GM12865 (cell line): Measurements from ENCODE around the gene OAT.

Experiments used
- DNase-seq: peaks from one replicate; pipeline ENCODE4 v3.0.0; 2010; ENCODE audit warnings: low read depth
- H3K4me3 ChIP-seq: 2 replicates; pipeline ENCODE4 v1.5.1; 2011; ENCODE audit warnings: mild to moderate bottlenecking, low read depth, low read length, control low read depth
- TF ChIP-seq, protein P1 (sequence below): IDR thresholded peaks from 2 replicates; pipeline ENCODE4 v1.5.1; 2011; ENCODE audit warnings: low read length, control low read depth, low read depth, inconsistent platforms; ENCODE audit not compliant: insufficient read depth; ENCODE audit errors: missing control alignments

The OAT gene

DNA sequence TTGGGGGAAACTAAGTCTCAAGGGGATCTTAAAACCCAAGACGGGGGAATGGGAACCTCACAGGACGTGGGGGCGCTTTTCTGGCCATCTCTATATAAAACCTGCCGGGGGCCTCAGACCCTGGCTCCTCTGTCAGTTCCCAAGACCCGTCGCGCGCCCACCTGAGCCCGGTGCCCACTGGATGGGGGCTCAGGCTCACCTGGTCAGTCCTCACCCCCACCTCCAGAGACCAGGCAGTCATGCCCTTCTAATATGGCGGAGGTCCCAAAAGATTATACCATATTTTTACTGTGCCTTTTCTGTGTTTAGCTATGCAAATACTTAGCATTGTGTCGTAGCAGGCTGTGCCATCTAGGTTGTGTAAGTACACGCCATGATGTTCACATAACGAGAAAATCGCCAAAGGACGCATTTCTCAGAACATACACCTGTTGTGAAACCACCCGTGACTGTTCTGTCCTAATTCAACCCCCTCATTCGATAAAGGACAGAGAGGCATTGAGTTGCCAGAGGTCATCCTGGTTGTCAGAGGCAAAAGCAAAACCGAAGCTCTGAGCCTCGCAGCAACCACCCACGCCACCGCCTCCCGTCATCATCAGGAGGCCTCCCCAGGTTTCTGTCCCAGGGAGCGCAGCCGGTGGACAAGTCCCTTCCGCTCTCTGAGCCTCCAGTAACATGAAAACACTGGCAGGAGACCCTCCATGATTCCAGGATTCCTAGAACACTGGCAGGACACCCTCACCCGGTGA is 28.9 kb downstream of the OAT start:
- TF ChIP-seq, protein P1, sequence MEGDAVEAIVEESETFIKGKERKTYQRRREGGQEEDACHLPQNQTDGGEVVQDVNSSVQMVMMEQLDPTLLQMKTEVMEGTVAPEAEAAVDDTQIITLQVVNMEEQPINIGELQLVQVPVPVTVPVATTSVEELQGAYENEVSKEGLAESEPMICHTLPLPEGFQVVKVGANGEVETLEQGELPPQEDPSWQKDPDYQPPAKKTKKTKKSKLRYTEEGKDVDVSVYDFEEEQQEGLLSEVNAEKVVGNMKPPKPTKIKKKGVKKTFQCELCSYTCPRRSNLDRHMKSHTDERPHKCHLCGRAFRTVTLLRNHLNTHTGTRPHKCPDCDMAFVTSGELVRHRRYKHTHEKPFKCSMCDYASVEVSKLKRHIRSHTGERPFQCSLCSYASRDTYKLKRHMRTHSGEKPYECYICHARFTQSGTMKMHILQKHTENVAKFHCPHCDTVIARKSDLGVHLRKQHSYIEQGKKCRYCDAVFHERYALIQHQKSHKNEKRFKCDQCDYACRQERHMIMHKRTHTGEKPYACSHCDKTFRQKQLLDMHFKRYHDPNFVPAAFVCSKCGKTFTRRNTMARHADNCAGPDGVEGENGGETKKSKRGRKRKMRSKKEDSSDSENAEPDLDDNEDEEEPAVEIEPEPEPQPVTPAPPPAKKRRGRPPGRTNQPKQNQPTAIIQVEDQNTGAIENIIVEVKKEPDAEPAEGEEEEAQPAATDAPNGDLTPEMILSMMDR: no peak
- no peak overlapping the region; the same call in 1 of the 2 replicates for H3K4me3 ChIP-seq
- DNase-seq: no peak

DNA sequence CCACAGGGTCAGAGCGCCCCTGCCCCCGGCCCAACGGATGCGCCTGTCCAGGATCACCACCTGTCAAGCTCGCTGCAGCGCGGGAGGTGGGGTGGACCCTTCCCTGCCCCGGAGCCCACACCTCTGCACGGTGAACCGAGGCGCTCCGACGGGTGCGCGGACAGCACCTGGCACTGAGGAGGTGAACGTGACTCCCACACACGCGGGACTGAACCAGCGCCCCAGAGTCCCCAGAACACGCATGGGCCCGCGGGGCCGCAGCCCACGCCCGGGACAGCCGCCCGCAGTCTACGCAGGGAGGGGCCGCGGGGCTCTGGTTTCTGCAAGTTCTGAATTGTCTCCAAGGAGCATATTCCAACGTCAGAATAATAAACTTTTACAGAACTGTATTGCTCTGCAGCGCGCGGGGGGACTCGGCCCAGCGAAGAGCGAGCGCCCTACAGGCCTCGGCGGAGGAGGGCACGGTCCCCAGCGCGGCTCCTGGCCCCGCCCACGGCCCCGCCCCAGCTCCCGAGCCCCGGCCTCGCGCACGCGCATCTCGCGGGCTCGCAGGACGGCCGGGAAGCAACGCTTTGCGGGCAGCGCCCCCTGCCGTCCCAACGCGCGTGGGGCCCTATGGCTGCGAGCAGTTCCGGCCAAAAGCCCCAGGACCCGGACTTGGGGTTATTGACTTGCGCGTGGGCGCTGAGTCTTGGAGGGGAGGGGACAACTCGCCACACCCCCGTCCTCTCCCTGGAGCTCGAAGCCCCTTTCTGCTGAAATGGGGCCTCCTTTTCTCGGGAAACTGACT is 29.7 kb downstream of the OAT start:
- peak; percentile 91 for DNase-seq
- peak overlapping the region; percentile 2 for H3K4me3 ChIP-seq
- TF ChIP-seq, protein P1: peak; percentile 92

DNA sequence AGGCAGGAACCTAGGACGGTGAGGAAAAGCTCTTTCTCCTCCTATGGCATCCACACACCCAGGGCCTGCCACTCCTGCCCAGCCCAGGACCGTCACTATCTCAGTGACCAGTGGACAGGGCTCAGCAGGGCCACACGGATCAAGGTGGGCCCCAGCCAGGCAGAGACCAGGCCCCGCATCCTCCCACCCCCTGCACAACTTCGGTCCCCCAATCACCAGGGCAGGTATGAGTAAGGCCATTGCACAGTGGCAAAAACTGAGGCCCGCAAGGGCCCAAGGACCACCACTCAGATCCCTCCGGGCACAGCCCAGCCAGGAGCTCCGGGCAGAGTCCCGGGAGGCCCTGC is 30.3 kb downstream of the OAT start:
- no peak overlapping the region for H3K4me3 ChIP-seq
- DNase-seq: no peak
- TF ChIP-seq, protein P1: no peak

DNA sequence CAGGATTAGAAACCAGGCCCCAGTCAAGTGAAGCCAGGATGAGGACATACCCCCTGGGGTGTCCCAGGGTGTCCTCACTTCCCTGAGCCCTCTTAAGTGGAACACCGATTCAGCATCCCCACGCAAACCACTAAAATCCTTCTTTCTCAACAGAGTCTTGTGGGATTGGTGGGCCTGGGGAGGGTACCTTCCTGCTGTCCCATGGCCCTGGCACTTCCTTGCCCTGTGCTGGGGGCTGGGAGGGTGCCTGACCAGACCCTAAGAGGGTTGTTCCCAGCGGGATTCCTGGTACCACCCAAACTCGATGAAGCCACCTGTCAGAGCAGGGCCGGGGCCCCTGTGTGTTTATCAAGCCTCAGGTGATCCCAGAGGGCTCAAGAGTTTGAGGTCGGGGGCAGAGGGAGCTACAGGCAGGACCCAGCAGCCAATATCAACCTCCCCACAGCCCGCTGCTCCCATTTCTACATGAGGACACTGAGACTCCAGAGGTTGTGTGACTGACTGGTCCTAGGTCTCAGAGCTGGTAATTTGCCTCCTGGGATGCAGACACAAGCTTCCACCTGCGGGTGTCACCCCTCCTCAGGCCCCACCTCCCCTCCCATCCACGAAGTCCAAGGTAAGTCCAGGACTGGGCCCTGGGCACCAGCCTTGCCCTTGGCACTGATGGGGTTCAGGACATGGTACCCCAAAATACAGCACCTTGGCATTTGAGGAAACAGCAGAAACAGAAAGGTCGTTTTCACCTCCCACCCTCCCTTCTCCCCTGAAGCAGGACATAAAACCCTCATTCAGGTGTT is 31.4 kb downstream of the OAT start:
- TF ChIP-seq, protein P1: no peak
- no peak for DNase-seq
- H3K4me3 ChIP-seq: no peak overlapping the region

DNA sequence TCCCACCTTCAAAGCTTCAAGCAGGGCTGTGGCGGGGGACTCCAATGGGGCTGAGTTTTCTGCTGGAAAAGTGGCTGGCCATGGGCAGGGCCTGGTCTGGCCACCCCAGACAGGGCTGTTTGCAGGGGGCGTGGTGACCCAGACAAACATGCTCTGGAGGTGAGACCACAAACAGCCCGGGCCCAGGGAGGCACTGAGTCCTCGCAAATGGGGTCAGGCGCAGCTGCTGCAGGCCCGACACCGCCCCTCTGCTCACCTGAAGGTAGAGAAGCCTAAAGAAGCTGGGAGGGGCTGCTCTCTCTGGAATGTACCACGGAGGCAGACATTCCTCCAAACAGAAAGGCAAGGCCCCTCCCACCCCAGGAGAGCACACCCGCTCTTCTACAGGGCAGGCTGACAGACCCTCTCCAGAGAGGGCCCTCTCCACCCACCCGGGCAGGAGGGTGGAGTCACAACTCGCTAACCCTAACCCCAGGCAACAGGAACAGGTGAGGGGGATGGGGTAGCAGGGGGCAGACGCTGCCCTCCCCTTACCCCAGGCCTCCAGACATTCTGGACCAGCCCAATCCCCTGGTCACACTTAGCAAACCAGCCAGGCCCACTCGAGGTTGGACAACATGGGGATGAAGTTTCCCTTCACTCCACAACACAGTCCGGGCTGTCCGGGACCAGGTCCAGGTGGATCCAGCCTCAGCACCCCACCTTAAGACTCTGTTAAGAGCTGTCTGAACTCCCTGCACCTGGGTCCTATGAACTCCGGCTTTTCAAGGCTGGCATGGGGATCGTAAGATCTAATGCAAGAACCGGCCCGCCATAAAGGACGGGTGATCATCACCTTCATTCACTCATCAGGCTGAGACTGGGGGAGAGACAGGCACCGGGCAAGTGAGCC is 32.3 kb downstream of the OAT start:
- TF ChIP-seq, protein P1: no peak
- no peak for DNase-seq
- H3K4me3 ChIP-seq: no peak overlapping the region

DNA sequence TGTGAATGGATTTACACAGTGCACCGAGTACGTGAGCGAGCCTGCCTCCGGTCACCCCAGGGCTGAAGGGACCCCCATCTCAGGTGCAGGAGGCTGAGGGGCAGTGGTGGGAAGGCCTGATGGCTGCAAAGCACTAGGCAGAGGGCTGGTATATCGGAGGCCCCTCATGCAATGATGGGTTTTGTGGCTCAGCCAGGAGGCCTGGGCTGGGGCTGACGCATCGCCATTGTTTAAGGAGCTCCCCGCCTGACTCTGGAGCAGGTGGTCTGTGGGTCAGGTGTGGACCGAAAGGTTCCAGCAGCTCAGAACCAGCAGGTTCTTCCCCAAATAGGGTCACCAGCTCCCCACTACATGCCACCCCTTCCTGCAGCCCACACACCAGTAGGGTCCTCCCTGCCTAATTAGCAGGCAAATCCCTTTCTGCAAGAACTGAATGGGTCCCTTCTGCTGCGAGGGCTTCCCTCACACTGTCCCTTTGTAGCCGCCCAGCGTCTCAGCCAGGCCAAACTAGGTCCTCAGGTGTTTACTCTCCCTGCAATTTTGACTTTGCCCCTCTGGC is 33.0 kb downstream of the OAT start:
- no peak overlapping the region for H3K4me3 ChIP-seq
- no peak for DNase-seq
- TF ChIP-seq, protein P1: no peak
